Gastroesophageal sphincter (tissue), 3 donors: Measurements from ENCODE around the gene SRCIN1.

Experiments
- CTCF ChIP-seq, 4 experiments: fragments of 200-600 bp in 2 of 4; fragments of 450-650 bp in 2 of 4; sonication (generic) in 1 of 4; IDR thresholded peaks; one replicate each; pipeline ENCODE4 v1.5.1; 2017 to 2019; ENCODE audit warnings: antibody characterized with exemption in 4 of 4, mild to moderate bottlenecking in 2 of 4, moderate library complexity in 2 of 4
- POLR2A ChIP-seq, 2 donors: fragments of 450-650 bp; IDR thresholded peaks; one replicate each; pipeline ENCODE4 v1.6.1; 2017; ENCODE audit warnings: antibody characterized with exemption in 2 of 2, mild to moderate bottlenecking in 2 of 2, moderate library complexity in 1 of 2

DNA sequence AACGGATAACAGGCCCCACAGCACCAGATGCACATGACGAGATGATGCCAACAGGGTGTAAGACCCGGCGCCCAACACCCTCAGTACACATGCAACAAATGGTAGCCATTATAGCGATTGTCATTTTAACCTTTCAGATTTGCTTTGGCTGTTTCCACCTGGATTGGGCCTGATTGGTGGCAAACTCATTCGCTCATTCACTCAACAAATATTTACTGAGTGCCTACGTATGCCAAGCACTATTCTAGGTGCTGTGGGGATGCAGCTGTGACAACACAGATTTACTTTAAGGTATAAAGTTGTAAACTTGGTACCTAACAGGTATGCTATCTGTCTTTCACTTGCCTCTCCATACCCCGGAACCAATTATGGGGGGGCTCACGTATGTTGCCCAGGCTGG, 66.8 kb downstream of the SRCIN1 start:
- TF ChIP-seq POLR2A (IDR thresholded peaks at IDR 0.05) (no peak), CTCF (IDR thresholded peaks at IDR 0.05) (no peak)
